ENCODE results near the gene FAM47E. TPM values are rescaled to one million over a fixed set of nuclear protein-coding genes. Genes with fewer than 3 reads are reported as not detected.

The FAM47E gene
- total RNA-seq, 1 donor from 2014 or later, result 0.26 TPM

DNA sequence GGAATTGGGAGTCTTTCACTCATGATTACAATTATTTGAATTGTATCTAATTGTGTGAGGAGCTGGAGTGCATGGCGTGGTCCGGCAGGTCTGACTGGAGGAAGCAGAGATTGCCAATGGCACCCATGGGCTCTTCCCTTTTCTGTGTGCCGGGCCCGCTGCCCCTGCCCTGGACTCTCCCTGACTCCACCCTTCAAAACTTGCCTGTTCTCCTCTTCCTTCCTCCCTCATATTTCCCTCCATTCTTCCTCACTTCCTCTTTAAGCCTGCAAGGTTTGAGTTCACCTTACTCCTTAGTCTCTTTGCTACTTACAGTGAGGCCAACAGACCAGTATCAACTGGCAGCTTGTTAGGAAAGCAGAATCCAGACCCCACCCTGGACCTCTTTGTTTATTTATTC is 48.5 kb downstream of the FAM47E start:
- H3K36me3 ChIP-seq (ENCODE audit: control insufficient read depth, insufficient read depth, low read length), result no peaks in the 10 kb centered on the region
- TF ChIP-seq, protein P1, sequence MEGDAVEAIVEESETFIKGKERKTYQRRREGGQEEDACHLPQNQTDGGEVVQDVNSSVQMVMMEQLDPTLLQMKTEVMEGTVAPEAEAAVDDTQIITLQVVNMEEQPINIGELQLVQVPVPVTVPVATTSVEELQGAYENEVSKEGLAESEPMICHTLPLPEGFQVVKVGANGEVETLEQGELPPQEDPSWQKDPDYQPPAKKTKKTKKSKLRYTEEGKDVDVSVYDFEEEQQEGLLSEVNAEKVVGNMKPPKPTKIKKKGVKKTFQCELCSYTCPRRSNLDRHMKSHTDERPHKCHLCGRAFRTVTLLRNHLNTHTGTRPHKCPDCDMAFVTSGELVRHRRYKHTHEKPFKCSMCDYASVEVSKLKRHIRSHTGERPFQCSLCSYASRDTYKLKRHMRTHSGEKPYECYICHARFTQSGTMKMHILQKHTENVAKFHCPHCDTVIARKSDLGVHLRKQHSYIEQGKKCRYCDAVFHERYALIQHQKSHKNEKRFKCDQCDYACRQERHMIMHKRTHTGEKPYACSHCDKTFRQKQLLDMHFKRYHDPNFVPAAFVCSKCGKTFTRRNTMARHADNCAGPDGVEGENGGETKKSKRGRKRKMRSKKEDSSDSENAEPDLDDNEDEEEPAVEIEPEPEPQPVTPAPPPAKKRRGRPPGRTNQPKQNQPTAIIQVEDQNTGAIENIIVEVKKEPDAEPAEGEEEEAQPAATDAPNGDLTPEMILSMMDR (IDR thresholded peaks at IDR 0.05; ENCODE audit: insufficient read depth, low read length, severe bottlenecking), result no peak
- H3K27me3 ChIP-seq (ENCODE audit: control insufficient read depth, insufficient read depth, low read length), result no peaks in the 10 kb centered on the region
- FAIRE-seq (no peak), DNase-seq (ENCODE audit: low read depth) (no peak)
- H3K4me3 ChIP-seq (ENCODE audit: low read depth, low read length), result no peak overlapping the region

GRCh38 chr4:76301068-76301774 is 49.7 kb downstream of the FAM47E start:
- TF ChIP-seq, protein P1 (IDR thresholded peaks at IDR 0.05; ENCODE audit: insufficient read depth, low read length, severe bottlenecking), result no peak
- no peak for FAIRE-seq

DNA sequence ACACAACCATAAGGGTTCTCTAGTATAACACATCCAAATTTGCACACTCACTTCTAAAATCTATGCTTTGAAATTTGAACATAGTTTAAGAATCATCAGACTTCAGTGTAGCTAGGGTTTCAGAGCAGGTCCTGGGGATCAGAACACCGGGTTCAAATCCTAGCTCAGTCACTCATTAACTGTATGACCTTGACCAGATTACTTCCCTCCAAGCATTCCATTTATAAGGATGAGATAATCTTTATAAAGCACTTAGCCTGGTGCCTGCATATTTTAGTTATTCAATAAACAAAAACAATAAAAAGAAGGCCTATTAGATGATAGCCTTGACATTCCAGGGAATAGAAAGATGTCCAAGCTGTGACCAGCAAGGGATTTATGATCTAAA is 50.2 kb downstream of the FAM47E start:
- H3K36me3 ChIP-seq (ENCODE audit: control insufficient read depth, insufficient read depth, low read length), result no peaks in the 10 kb centered on the region
- DNase-seq (ENCODE audit: low read depth) (no peak), FAIRE-seq (no peak)
- H3K27me3 ChIP-seq (ENCODE audit: control insufficient read depth, insufficient read depth, low read length), result no peaks in the 10 kb centered on the region
- TF ChIP-seq, protein P1 (IDR thresholded peaks at IDR 0.05; ENCODE audit: insufficient read depth, low read length, severe bottlenecking), result no peak
- no peak overlapping the region for H3K4me3 ChIP-seq (ENCODE audit: low read depth, low read length)

More at GRCh38 chr4:76301068-76301774, 49.7 kb downstream of the FAM47E start:
- no peak overlapping the region for H3K4me3 ChIP-seq (ENCODE audit: low read depth, low read length)
- peak; percentile 94 for DNase-seq (ENCODE audit: low read depth)
- H3K27me3 ChIP-seq (ENCODE audit: control insufficient read depth, insufficient read depth, low read length), result no peaks in the 10 kb centered on the region
- no peaks in the 10 kb centered on the region for H3K36me3 ChIP-seq (ENCODE audit: control insufficient read depth, insufficient read depth, low read length)

GRCh38 chr4:76302826-76303438 is 51.4 kb downstream of the FAM47E start:
- TF ChIP-seq, protein P1 (IDR thresholded peaks at IDR 0.05; ENCODE audit: insufficient read depth, low read length, severe bottlenecking), result no peak
- DNase-seq (ENCODE audit: low read depth) (no peak), FAIRE-seq (no peak)
- Histone ChIP-seq H3K27me3 (ENCODE audit: control insufficient read depth, insufficient read depth, low read length) (no peaks in the 10 kb centered on the region), H3K4me3 (ENCODE audit: low read depth, low read length) (no peak overlapping the region), H3K36me3 (ENCODE audit: control insufficient read depth, insufficient read depth, low read length) (no peaks in the 10 kb centered on the region)

- H3K27me3 ChIP-seq (ENCODE audit: control insufficient read depth, insufficient read depth, low read length), result no peaks in the 10 kb centered on the region
- TF ChIP-seq, protein P1 (IDR thresholded peaks at IDR 0.05; ENCODE audit: insufficient read depth, low read length, severe bottlenecking), result no peak
- DNase-seq (ENCODE audit: low read depth) (no peak), FAIRE-seq (peak; percentile 18)
- no peak overlapping the region for H3K4me3 ChIP-seq (ENCODE audit: low read depth, low read length)
- no peaks in the 10 kb centered on the region for H3K36me3 ChIP-seq (ENCODE audit: control insufficient read depth, insufficient read depth, low read length)
These were observed 53.6 kb downstream of the FAM47E start for GRCh38 chr4:76305033-76305687.
